HG03378 (cell line): ENCODE data around the gene G0S2.

ENCODE experiments used
- ATAC-seq: cut with Tn5 transposase; IDR thresholded peaks from one replicate; pipeline ENCODE4 v1.9.1; 2021; ENCODE audit warnings: mild to moderate bottlenecking, moderate library complexity; ENCODE audit not compliant: unreplicated experiment

The G0S2 gene, protein sequence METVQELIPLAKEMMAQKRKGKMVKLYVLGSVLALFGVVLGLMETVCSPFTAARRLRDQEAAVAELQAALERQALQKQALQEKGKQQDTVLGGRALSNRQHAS

DNA sequence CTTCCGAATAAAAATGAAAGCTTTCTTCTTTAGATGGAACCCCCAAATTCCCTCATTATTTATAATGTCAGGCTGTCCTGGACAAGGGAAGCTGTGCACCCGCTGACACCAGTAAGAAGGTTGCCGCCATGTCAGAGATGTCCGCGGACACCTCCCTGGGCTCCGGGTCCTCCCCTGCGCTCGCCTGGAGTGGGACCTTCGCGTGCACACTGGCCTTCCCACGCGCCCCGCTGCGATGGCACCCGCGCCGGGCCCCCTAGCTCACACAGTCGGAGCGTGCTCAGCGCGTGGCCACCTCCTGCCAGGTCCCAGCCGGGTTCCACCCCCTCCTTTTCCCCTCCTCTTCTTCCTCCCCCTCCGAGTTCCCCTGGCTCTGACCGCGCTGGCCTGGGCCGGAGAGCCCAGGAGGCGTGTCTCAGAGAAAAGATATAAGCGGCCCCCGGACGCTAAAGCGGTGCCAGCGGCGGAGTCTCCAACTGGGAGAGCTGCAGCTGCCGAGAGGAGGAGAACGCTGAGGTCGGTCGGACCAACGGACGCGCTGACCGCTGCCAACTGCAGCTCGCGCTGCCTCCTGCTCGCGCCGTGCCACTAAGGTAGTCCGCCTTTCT, at the start of gene G0S2:
Gene G0S2 (plus strand): TSS at position 456 of the 608 bp plus-strand sequence. CDS start 273 bp downstream, outside the sequence.
- no peak for ATAC-seq

- no peak for ATAC-seq
These were observed 49.4 kb upstream of the G0S2 start for GRCh38 chr1:209625791-209626285.

GRCh38 chr1:209626346-209627026, 48.7 kb upstream of the G0S2 start:
- no peak for ATAC-seq

- peak; percentile 18 for ATAC-seq
These were observed 48.0 kb upstream of the G0S2 start for GRCh38 chr1:209627027-209627731.

GRCh38 chr1:209627732-209628196, 47.4 kb upstream of the G0S2 start:
- ATAC-seq = peak; percentile 73

DNA sequence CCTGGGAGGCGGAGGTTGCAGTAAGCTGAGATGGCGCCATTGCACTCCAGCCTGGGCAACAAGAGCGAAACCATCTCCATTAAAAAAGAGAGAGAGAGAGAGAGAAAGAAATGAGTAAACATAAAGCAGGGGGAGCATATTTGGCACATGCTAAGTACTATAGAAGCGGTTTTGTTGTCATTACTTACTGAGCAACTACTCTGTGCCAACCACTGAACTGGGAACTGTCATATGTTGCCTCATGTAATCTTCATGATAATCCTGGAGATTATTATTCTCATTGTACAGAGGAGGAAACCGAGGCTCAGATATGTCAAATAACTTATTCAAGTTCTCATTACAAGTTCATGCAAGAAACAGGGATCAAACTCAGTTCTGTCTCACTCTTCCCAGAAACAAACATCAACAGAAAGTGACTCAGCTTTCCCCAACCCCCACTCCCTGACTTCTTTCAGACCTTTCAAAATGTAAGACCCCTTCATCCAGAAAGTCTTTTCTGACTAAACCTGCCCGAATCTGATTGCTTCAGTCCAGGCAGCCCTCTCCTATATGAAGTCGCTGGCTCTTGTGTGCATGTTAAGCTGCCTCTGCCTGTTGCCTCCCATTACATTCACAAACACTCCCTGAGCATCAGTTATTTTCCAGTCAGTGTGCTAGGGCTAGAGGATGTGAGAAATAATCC, 46.5 kb upstream of the G0S2 start:
- ATAC-seq = no peak

- ATAC-seq = no peak
These were observed 45.4 kb upstream of the G0S2 start for GRCh38 chr1:209629621-209630382.

DNA sequence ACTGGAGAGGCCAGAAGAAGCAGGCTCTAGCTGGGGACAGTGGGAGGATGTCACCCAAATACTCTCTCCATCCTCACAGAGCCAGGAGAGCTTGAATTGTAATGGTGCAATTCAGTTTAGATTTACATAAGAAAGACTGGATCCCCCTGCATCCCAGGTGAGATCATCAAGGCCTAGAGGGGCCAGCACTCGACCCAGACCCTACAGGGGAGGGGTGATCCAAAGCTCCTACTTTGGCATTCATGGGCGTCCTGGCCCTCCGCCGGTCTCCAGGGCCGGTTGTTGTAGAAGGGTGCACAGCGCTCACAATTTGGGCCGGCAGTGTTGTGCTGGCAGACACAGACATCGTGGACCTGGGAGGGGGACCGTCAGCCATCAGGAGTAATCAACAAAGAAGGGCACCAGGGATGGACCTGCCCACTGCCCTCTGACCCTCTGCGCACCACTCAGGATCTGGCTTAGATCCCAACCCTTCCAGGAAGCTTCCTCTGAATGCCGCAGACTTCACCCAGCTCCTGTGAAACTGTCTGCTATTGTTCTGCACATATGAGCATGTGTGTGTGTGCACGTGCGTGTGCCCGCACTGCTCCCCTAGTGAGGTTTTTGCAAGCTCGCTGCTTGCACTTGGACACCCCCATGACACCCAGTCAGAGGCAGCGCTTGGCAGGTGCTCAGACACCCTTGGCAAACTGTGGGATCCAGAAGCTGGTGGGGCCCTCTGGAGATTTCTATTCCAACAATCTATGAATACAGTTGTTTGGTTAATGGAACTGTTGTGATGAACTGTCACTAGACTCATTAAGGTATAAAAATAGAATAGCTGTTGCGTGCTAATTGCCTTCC, 44.6 kb upstream of the G0S2 start:
- no peak for ATAC-seq

GRCh38 chr1:209633335-209633997, 41.7 kb upstream of the G0S2 start:
- ATAC-seq = no peak

DNA sequence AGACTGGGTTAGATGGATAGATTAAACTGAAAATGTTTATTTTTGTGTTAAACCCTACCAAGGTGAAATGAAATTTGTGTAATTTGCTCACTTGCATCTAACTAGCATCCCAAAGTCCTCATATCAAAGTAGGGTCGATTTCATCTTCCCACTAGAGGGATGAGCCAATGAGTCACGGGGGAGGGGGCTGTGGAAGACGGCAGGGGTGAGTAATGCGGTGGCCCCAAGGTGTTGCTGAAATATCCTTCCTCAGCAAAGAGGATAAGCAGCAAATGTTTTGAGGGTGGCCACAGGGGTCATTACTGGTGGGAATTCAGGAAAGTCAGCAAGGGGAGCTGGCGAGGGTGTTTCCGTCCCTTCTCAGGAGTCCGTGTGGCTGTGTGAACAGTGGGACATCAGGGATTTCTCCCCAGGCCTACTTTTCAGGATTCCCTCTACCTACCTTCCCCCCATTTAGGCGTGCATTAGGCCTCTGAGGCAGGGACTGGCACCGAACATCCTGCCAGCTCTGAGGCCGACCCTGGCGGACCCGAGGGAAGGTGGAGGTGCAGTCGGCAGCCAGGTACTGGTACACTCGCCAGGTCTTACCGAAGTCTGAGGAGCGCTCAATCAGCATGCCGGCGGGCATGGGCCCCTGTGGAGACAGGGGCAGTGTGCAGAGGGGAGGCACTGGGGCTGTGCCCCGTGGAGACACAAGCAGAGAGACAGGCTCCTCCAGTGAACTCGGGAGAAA, 41.0 kb upstream of the G0S2 start:
- no peak for ATAC-seq

GRCh38 chr1:209635850-209636249, 39.4 kb upstream of the G0S2 start:
- ATAC-seq = no peak

GRCh38 chr1:209641832-209642172, 33.4 kb upstream of the G0S2 start:
- ATAC-seq = no peak

- no peak for ATAC-seq
These were observed 32.4 kb upstream of the G0S2 start for GRCh38 chr1:209642816-209643215.

DNA sequence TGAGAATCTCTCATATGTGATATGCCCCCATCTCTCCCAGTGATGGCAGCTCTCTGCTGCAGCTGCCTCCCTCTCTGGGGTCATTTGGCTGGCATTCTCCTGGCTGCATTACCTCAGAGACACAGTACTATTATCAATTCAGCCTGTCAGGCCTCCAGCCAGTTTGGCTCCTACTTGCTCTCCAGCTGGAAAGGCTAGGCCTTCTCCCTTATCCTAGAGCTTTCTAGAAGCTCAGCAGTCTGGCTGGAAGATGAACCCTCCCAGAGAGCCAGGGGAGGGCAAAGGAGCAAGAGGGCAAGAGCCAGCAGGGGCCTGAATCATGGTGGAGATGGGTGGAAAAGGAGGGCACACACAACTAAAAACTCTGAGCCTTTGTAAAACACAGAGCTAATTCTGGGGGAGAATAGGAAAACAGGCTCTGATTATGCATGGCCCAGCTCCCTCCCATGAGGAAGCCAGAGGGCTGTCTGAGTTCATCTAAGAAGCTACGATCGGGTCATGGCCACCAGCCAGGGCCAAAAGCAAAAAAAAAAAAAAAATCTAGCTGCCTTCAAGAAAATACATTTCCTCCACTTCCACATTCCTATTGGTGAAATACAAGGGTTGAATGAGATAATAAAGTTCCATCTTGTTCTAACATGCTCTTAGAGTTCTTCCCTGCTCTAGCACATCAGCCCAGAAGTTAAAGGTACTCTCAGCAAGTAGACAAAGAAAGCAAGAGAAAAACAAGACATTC, 31.8 kb upstream of the G0S2 start:
- ATAC-seq = no peak

DNA sequence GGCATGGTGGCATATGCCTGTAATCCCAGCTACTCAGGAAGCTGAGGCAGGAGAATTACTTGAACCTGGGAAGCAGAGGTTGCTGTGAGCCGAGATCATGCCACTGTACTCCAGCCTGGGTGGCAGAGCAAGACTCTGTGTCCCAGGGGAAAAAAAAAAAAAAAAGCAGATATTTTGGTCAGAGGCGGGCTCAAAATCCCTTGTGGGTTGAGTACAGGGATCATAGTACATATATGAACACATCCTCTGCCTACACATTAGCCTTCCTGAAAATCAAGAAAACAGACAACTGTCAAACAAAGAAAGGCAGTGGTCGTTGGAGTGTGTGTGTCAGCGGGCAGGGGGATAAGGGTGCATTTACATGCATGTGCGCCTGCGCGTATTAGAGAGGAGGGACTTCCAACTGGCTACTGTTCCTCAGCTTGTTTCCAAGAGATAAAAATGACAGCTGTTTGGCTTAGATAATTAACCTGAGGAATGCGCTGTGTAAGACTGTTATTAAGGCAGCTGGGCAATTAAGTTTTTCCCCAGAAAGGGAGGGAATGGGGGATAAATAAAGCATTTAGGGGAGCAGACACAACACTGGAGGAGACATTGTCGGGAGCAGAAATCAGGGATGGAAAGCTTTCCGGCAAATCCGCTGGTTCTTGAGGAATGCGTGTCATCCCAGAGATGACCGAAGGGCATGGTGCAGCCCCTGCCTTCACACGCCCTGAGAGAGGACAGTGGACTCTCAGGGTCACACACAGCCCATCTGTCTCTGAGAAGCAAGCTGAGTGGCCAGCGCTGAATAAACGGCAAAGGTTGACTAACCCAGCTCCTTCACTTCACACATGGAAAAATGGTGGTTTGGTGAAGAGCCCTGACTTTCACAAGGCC, 29.4 kb upstream of the G0S2 start:
- ATAC-seq = no peak

DNA sequence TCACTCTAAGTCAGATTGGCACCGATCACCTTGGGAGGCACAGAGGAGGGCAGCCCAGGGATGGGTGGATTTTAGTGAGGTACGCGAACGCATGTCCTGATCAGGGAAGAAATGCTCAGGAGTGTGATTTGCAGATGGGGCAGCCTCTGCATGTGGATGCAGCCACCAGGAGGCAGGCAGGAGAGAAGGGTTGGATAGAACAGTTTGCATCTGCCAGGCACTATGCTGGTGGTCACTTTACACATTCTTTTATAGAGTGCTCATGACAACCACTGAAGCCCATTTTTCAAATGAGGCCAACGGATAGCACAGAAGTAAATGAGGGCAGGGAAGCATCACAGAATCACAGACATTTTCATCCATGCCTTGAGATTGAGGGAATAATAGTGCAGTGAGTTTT, 28.7 kb upstream of the G0S2 start:
- no peak for ATAC-seq

DNA sequence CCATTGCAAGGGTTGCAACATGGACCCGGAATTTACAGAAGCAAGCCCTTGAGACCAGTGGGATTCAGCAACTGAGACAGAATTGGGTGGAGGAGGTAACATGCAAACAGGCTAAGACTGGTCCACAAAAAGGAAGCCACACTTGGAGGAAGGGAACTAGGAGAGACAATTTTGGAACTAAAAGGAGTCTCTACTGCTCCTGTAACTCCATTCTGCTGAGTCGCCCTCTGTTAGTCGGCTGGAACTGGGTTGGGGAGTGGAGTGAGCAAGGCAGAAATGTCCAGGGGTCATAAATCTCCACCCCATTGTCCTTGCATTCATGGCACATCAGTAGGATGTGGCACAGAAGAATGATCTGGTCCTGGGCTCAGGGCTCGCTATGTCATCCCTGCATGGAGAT, 28.1 kb upstream of the G0S2 start:
- no peak for ATAC-seq
